Activated CD4-positive, alpha-beta T cell treated with anti-CD3 and anti-CD28 coated beads, Interleukin-10, Interleukin-2, amounts not matched to agents 100 ng/mL and 50 ng/mL, durations not matched to agents 16 hours and 8 hours (primary cell): ENCODE measurements around the gene MPV17L2.
"Not testable (repeated sequence)": the region's sequence is repeated elsewhere in the genome, so short reads cannot be mapped to it uniquely, and the experiment has no call there.

Experiments used
- DNase-seq: peaks from one replicate; pipeline ENCODE4 v3.0.0-alpha.2; 2020

The MPV17L2 gene

GRCh38 chr19:18193388-18194180 lies 566 bp downstream of the MPV17L2 start:
- DNase-seq = peak; percentile 16

- no peak for DNase-seq
Measured at GRCh38 chr19:18194181-18194530, 1.1 kb downstream of the MPV17L2 start.

GRCh38 chr19:18194554-18195238 lies 1.7 kb downstream of the MPV17L2 start:
- peak; percentile 27 for DNase-seq

- DNase-seq = no peak
Measured at GRCh38 chr19:18196511-18196845, 3.5 kb downstream of the MPV17L2 start.

GRCh38 chr19:18197306-18197705 lies 4.3 kb downstream of the MPV17L2 start:
- no peak for DNase-seq

GRCh38 chr19:18197941-18198340 lies 4.9 kb downstream of the MPV17L2 start:
- DNase-seq = no peak

GRCh38 chr19:18198374-18198773 lies 5.4 kb downstream of the MPV17L2 start:
- no peak for DNase-seq

GRCh38 chr19:18202397-18202777 lies 9.4 kb downstream of the MPV17L2 start:
- DNase-seq = no peak

- no peak for DNase-seq
Measured at GRCh38 chr19:18202778-18203407, 9.9 kb downstream of the MPV17L2 start.

GRCh38 chr19:18203408-18203862 lies 10.4 kb downstream of the MPV17L2 start:
- peak; percentile 51 for DNase-seq

- peak; percentile 100 for DNase-seq
Measured at GRCh38 chr19:18203863-18204393, 10.9 kb downstream of the MPV17L2 start, which contains the start of gene RAB3A. Gene RAB3A, minus strand, starts transcription at chr19:18204042. Its CDS starts 1,302 bp downstream, at chr19:18202740.

- peak; percentile 42 for DNase-seq
Measured at GRCh38 chr19:18204394-18205199, 11.6 kb downstream of the MPV17L2 start.

- peak; percentile 42 for DNase-seq
Measured at GRCh38 chr19:18205200-18205892, 12.3 kb downstream of the MPV17L2 start.

GRCh38 chr19:18206018-18206417 lies 13.0 kb downstream of the MPV17L2 start:
- no peak for DNase-seq

GRCh38 chr19:18208098-18208951 lies 15.3 kb downstream of the MPV17L2 start:
- peak; percentile 47 for DNase-seq

- not testable (repeated sequence) for DNase-seq
Measured at GRCh38 chr19:18209912-18210311, 16.9 kb downstream of the MPV17L2 start.

GRCh38 chr19:18211683-18212082 lies 18.7 kb downstream of the MPV17L2 start:
- DNase-seq = no peak

GRCh38 chr19:18214779-18215433 lies 21.9 kb downstream of the MPV17L2 start:
- no peak for DNase-seq

- DNase-seq = no peak
Measured at GRCh38 chr19:18216789-18217188, 23.8 kb downstream of the MPV17L2 start.

GRCh38 chr19:18218159-18218558 lies 25.1 kb downstream of the MPV17L2 start:
- no peak for DNase-seq

GRCh38 chr19:18218600-18218999 lies 25.6 kb downstream of the MPV17L2 start:
- DNase-seq = no peak
